Thymus (tissue), 11 donors: ENCODE measurements around the gene ESPN. TPM values are rescaled to one million over a fixed set of nuclear protein-coding genes. Genes with fewer than 3 reads are reported as not detected.
A peak's percentile ranks its signal among the peaks of the same experiment; 100 is the strongest.

Experiments
- DNase-seq, 9 donors: peaks; one replicate each; pipeline ENCODE4 v3.0.0-alpha.2; 2013; ENCODE audit warnings: low spot score in 9 of 9, low read depth in 6 of 9, missing footprints in 1 of 9
- H3K27ac ChIP-seq, 2 donors: one replicate each; pipeline ENCODE4 v1.5.1; 2013; ENCODE audit warnings: control low read depth in 1 of 2, low read depth in 1 of 2, low read length in 1 of 2, mild to moderate bottlenecking in 1 of 2, moderate library complexity in 1 of 2
- H3K27me3 ChIP-seq, 2 donors: one replicate each; pipeline ENCODE4 v1.5.1; 2013; ENCODE audit warnings: low read length in 1 of 2; ENCODE audit not compliant: control insufficient read depth in 2 of 2, insufficient read depth in 1 of 2
- H3K36me3 ChIP-seq, 2 donors: one replicate each; pipeline ENCODE4 v1.5.1; 2013; ENCODE audit warnings: low read length in 1 of 2, mild to moderate bottlenecking in 1 of 2, moderate library complexity in 1 of 2; ENCODE audit not compliant: control insufficient read depth in 2 of 2, insufficient read depth in 2 of 2
- H3K4me1 ChIP-seq, 2 donors: one replicate each; pipeline ENCODE4 v1.5.1; 2013; ENCODE audit warnings: low read length in 2 of 2; ENCODE audit not compliant: control insufficient read depth in 2 of 2, insufficient read depth in 2 of 2
- H3K4me3 ChIP-seq, 2 donors: one replicate each; pipeline ENCODE4 v1.5.1; 2013; ENCODE audit warnings: low read length in 2 of 2, control low read depth in 1 of 2, mild to moderate bottlenecking in 1 of 2
- H3K9me3 ChIP-seq, 2 donors: one replicate each; pipeline ENCODE4 v1.5.1; 2013; ENCODE audit warnings: low read length in 1 of 2, mild to moderate bottlenecking in 1 of 2; ENCODE audit not compliant: control insufficient read depth in 2 of 2, insufficient read depth in 1 of 2
- WGBS: extraction: QIAGEN DNeasy Blood & Tissue Kit; methylation state at CpG from one replicate; pipeline ENCODE4 v1.1.7; 2013; 5-methylcytosine and 5-hydroxymethylcytosine counted together
- polyA plus RNA-seq: library from polyadenylated mRNA; stranded (reverse); fragments of 200-250 nt; gene quantifications from one replicate; pipeline ENCODE4 v1.2.3, GENCODE V29; 2013
- total RNA-seq: library from RNA; stranded (reverse); fragments of 120-200 nt; gene quantifications from one replicate; pipeline ENCODE4 v1.2.4, GENCODE V29; 2013
- donor health status: healthy.

Gene ESPN
- total and polyA plus RNA-seq, 2 donors: 1.0 to 11.8 TPM

GRCh38 chr1:6483017-6483760 lies 58.6 kb downstream of the ESPN start:
- Histone ChIP-seq H3K27ac (no peak overlapping the region), H3K4me1 (peaks cover 0 to 3% of the 10 kb centered on the region in 2 donors), H3K9me3 (no peaks in the 10 kb centered on the region), H3K4me3 (no peak overlapping the region), H3K27me3 (peaks cover 38 to 63% of the 10 kb centered on the region in 2 donors), H3K36me3 (no peaks in the 10 kb centered on the region)
- no peak for DNase-seq
- 84% methylated on average over 14 of the region's 14 CpGs for WGBS

- Histone ChIP-seq H3K4me3 (no peak overlapping the region), H3K4me1 (peaks cover 0 to 3% of the 10 kb centered on the region in 2 donors), H3K9me3 (no peaks in the 10 kb centered on the region), H3K27ac (no peak overlapping the region), H3K36me3 (no peaks in the 10 kb centered on the region), H3K27me3 (peaks cover 38 to 66% of the 10 kb centered on the region in 2 donors)
- WGBS: 97% methylated on average over 7 of the region's 7 CpGs
- no peak for DNase-seq
Measured at GRCh38 chr1:6483761-6484117, 59.2 kb downstream of the ESPN start.

GRCh38 chr1:6484826-6485167 lies 60.2 kb downstream of the ESPN start:
- Histone ChIP-seq H3K27ac (no peak overlapping the region), H3K36me3 (no peaks in the 10 kb centered on the region), H3K27me3 (peaks cover 38 to 72% of the 10 kb centered on the region in 2 donors), H3K4me3 (no peak overlapping the region), H3K4me1 (peaks cover 0 to 6% of the 10 kb centered on the region in 2 donors), H3K9me3 (no peaks in the 10 kb centered on the region)
- WGBS: 16% methylated on average over 13 of the region's 13 CpGs
- no peak for DNase-seq

- Histone ChIP-seq H3K9me3 (no peaks in the 10 kb centered on the region), H3K27ac (no peak overlapping the region), H3K27me3 (peaks cover 38 to 76% of the 10 kb centered on the region in 2 donors), H3K4me3 (peak overlapping the region in 1 of 2 donors; percentile 13), H3K36me3 (no peaks in the 10 kb centered on the region), H3K4me1 (peaks cover 0 to 12% of the 10 kb centered on the region in 2 donors)
- no peak for DNase-seq
- WGBS: 2% methylated on average over 79 of the region's 80 CpGs
Measured at GRCh38 chr1:6485168-6486101, 60.9 kb downstream of the ESPN start.

- H3K27ac ChIP-seq: no peak overlapping the region
- H3K9me3 ChIP-seq: no peaks in the 10 kb centered on the region
- 5% methylated on average over 15 of the region's 15 CpGs for WGBS
- H3K4me3 ChIP-seq: no peak overlapping the region
- peaks cover 38 to 80% of the 10 kb centered on the region in 2 donors for H3K27me3 ChIP-seq
- peaks cover 0 to 20% of the 10 kb centered on the region in 2 donors for H3K4me1 ChIP-seq
- no peaks in the 10 kb centered on the region for H3K36me3 ChIP-seq
- DNase-seq: peak in 8 of 9 donors; percentile 43 to 85 (median 72)
Measured at GRCh38 chr1:6486433-6487011, 61.9 kb downstream of the ESPN start.

GRCh38 chr1:6487804-6488484 lies 63.4 kb downstream of the ESPN start:
- Histone ChIP-seq H3K27me3 (peaks cover 32 to 71% of the 10 kb centered on the region in 2 donors), H3K27ac (no peak overlapping the region), H3K4me1 (peaks cover 0 to 25% of the 10 kb centered on the region in 2 donors), H3K9me3 (no peaks in the 10 kb centered on the region), H3K4me3 (no peak overlapping the region), H3K36me3 (no peaks in the 10 kb centered on the region)
- 93% methylated on average over 14 of the region's 14 CpGs for WGBS
- no peak for DNase-seq

GRCh38 chr1:6488602-6489382 lies 64.2 kb downstream of the ESPN start:
- H3K4me3 ChIP-seq: no peak overlapping the region
- DNase-seq: no peak
- H3K27me3 ChIP-seq: peaks cover 27 to 63% of the 10 kb centered on the region in 2 donors
- H3K36me3 ChIP-seq: no peaks in the 10 kb centered on the region
- no peaks in the 10 kb centered on the region for H3K9me3 ChIP-seq
- H3K27ac ChIP-seq: peak overlapping the region; percentile 41 to 75
- 94% methylated on average over 13 of the region's 13 CpGs for WGBS
- peaks cover 0 to 25% of the 10 kb centered on the region in 2 donors for H3K4me1 ChIP-seq

- H3K27me3 ChIP-seq: peaks cover 22 to 58% of the 10 kb centered on the region in 2 donors
- no peaks in the 10 kb centered on the region for H3K9me3 ChIP-seq
- H3K36me3 ChIP-seq: no peaks in the 10 kb centered on the region
- peak overlapping the region in 1 of 2 donors; percentile 41 for H3K27ac ChIP-seq
- 90% methylated on average over 9 of the region's 9 CpGs for WGBS
- H3K4me3 ChIP-seq: no peak overlapping the region
- no peak for DNase-seq
- peaks cover 0 to 25% of the 10 kb centered on the region in 2 donors for H3K4me1 ChIP-seq
Measured at GRCh38 chr1:6489383-6489765, 64.8 kb downstream of the ESPN start.
